GM18505 (cell line): ENCODE data around the gene STUB1.
A peak's percentile ranks its signal among the peaks of the same experiment; 100 is the strongest.
"Not testable (repeated sequence)": the region's sequence is repeated elsewhere in the genome, so short reads cannot be mapped to it uniquely, and the experiment has no call there.

Experiments
- ATAC-seq: cut with Tn5 transposase; IDR thresholded peaks from one replicate; pipeline ENCODE4 v1.9.1; 2021; ENCODE audit not compliant: unreplicated experiment
- POLR2A ChIP-seq: IDR thresholded peaks from 4 replicates; pipeline ENCODE4 v1.6.1; 2011; ENCODE audit warnings: borderline replicate concordance; ENCODE audit not compliant: insufficient read depth, insufficient read length; ENCODE audit errors: extremely low read depth

The STUB1 gene

GRCh38 chr16:682493-683395, 2.5 kb downstream of the STUB1 start:
- ATAC-seq = no peak
- no peak for TF ChIP-seq POLR2A

GRCh38 chr16:683396-684070, 3.3 kb downstream of the STUB1 start:
- ATAC-seq = no peak
- peak; percentile 30 for TF ChIP-seq POLR2A

DNA sequence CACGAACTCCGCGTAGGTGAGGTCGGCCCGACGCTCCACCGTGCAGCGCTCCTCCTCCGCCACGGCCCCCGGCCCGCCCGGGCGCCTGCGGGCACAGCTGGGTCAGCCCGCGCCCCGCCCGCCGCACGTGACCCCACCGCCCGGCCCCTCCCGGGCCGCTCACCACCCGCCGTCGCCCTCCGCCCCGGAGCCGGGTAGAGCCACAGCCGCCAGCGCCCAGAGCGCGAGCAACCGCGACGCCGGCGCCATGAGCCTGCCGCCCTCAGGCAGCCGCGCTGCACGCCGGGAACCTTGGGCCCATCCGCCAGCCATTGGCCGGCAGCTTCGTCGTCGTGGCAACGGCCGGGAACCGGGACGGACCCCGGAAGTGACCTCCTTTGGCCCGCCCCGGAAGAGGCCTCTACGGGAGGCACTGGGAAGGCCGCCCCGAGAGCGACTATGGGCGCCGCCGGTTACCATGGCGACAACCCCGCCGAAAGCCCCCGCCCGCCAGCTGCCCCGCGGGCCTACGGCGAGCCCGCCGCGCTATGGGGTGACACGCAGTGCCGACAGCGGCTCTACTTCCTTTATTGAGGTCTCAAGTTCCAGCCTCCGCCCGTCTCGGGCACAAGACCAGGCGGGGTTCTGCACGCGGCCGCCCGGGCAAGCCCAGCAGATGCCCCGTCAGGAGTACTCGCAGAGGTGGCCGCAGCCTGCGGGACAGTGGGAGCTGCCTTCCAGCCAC, 4.0 kb downstream of the STUB1 start, which contains the start of gene JMJD8:
JMJD8 (minus strand) TSS at position 264 of the 724 bp plus-strand sequence; CDS start at position 249, 15 bp downstream.
- TF ChIP-seq POLR2A = peak; percentile 90
- ATAC-seq = peak; percentile 50

GRCh38 chr16:684961-685696, 4.9 kb downstream of the STUB1 start:
- TF ChIP-seq POLR2A = no peak
- ATAC-seq = no peak

DNA sequence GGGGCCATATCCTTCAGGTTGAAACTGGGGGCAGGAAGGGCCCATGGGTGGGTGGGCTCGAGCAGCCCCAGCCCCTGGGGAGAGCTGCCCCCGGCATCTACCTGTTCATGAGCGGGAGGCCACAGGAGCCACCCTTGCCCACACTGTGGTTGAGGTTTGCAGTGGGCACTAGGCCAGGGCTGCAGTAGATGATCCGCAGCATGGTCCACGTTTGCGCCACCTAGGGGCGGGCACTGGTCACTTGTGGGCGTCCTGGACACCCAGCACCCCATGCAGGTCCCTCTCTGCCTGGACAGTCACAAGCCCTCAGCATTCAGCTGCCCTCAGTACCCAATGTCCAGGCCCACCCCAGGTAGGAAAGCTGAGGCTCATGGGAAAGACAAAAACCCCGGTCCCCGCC, 5.8 kb downstream of the STUB1 start:
- TF ChIP-seq POLR2A = no peak
- no peak for ATAC-seq

DNA sequence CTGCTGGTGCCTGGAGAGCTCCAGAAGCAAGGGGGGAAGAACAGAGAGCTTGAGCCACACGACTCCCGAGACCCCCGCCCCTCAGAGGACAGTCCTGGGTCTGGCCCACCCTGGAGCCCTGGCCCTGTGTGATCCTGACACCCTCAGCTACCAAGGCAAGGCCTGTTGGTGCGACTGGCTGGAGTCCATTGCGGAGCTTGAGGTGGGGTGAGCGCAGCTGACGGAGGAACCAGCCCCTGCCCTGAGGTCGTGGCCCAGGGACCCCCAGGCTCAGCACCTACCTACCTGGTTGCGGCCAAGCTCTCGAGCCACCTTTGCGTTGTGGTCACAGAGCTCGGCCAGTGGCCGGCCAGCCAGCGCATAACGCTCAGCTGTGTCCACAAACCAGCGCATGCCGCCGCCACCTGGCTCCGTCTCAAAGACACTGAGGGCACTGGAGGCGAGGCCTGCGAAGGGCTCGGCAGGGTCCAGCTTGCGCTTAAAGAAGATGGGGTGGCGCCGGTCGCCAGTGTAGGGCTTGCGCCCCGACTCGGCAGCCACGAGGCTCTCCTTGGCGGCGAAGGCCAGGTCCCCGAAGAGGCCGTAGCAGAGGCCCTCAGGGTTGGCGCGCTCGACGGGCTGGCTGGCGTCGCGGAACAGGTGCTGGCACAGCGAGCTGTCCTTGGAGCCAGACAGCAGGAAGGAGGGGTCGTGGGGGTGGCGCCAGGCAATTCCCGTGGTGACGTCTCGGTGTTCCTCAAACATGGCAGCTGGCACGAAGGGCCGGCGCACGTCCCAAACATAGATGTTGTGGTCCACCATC, 6.5 kb downstream of the STUB1 start:
- no peak for TF ChIP-seq POLR2A
- ATAC-seq = no peak

DNA sequence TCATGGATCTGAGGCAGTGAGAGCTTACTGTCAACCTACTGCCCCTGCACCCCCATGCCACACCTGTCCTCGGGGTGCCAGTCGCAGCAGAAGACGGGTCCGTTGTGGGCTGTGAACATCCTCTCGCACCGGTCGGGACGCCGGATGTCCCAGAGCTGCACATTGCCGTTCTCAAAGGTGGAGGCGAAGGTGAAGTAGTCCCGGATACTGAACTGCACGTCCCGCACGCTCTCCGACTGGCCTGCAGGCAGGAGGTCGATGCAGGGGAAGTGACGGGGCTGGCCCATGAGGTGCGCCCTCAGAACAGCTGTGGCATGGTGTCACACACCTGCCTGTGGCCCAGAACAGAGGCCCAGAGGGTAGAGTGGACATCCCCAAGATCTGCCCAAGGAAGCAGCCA, 7.3 kb downstream of the STUB1 start:
- no peak for ATAC-seq
- no peak for TF ChIP-seq POLR2A

DNA sequence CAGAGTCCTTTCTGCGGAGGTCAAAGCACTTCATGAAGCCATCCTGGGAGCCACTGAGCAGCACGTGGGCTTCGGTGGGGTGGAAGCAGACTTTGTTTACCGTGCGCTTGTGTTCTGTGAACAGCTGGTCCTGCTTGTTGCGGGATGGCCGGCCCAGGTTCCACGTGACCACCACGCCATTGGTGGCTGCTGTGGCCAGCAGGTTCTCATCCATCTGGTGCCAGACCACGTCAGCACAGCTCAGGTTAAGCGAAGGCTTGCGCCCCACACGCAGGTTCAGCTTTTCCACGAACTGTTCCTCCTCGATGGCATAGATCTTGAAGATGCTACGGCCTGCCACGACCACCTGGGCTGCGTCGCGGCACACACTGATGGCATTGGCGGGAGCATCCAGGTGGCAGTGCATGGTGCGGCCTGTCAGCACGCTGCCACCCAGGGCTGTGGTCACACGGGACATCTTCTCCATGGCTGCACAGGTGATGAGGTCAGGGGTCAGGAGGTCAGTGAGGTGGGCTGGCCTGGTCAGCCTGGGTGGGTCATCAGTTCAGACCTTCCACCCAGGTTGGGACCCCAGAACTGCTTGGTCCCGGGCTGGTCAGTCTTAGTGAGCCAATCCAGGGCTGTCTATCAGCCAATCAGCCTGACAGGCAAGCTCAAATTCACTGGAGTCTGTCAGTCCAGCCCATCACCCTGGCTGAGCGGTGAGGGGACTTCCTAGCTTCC, 9.1 kb downstream of the STUB1 start:
- TF ChIP-seq POLR2A = peak; percentile 21
- no peak for ATAC-seq

DNA sequence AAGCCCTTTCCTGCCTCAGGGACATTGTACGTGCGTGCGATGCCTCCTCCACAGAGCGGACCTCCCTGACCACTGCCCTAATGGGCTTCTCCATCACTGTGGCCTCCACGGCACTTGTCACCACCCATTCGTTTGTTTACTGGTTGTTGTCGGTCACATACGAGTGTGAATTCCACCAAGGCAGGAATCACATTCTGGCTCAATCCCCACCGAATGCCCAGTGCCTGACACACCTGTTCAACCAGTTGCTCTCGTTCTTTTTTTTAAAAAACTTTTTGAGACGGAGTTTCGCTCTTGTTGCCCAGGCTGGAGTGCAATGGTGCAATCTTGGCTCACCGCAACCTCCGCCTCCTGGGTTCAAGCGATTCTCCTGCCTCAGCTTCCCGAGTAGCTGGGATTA, 11.0 kb downstream of the STUB1 start:
- ATAC-seq = not testable (repeated sequence)

- TF ChIP-seq POLR2A = no peak
- ATAC-seq = no peak
Observed at GRCh38 chr16:692356-693108, 12.3 kb downstream of the STUB1 start.

GRCh38 chr16:693364-693763, 13.2 kb downstream of the STUB1 start:
- no peak for ATAC-seq
- TF ChIP-seq POLR2A = no peak

DNA sequence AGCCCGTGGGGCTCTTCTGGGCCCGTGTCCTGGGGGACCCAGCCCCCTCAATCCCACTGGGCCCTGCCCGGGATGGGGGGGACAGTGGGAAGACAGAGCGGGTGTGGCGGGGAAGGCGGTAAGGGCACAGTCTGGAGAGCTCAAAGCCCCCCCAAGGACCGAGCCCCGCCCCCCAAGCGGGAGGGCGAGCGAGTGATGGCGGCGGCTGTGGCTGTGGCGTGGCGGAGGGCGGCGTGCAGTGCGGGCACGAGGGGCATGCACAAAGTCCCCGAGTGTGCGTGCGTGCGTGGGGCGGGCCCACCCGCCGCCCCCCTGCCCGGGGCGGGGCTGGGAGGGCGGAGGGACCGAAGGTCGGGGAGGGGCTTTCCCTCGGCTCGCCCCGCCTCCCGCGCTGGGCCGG, 13.6 kb downstream of the STUB1 start:
- TF ChIP-seq POLR2A = no peak
- ATAC-seq = no peak
